Uterus (tissue), 4 donors: ENCODE data around the gene MARS2. TPM values are rescaled to one million over a fixed set of nuclear protein-coding genes. Genes with fewer than 3 reads are reported as not detected.
"Not testable (repeated sequence)": the region's sequence is repeated elsewhere in the genome, so short reads cannot be mapped to it uniquely, and the experiment has no call there.

Source experiments
- DNase-seq, 2 donors: peaks; one replicate each; pipeline ENCODE4 v3.0.0-alpha.2; 2019 to 2020
- H3K27ac ChIP-seq, 2 donors: fragments of 200-600 bp; sonication (generic); 1 replicate in 1 of 2; 2 replicates in 1 of 2; pipeline ENCODE4 v1.5.1; 2016 to 2018
- H3K27me3 ChIP-seq, 2 donors: fragments of 200-600 bp; sonication (generic); one replicate each; pipeline ENCODE4 v1.5.1; 2018 to 2019; ENCODE audit warnings: control low read depth in 1 of 2
- H3K36me3 ChIP-seq, 2 donors: fragments of 200-600 bp; sonication (generic); one replicate each; pipeline ENCODE4 v1.5.1; 2019; ENCODE audit warnings: control low read depth in 1 of 2
- H3K4me1 ChIP-seq, 2 donors: fragments of 200-600 bp; sonication (generic); one replicate each; pipeline ENCODE4 v1.5.1; 2018 to 2019; ENCODE audit warnings: control low read depth in 1 of 2
- H3K4me3 ChIP-seq, 2 donors: fragments of 200-600 bp; sonication (generic); 1 replicate in 1 of 2; 2 replicates in 1 of 2; pipeline ENCODE4 v1.5.1; 2018 to 2019; ENCODE audit warnings: mild to moderate bottlenecking in 1 of 2
- H3K9me3 ChIP-seq, 2 donors: fragments of 200-600 bp; sonication (generic); one replicate each; pipeline ENCODE4 v1.5.1; 2019; ENCODE audit warnings: control low read depth in 1 of 2
- POLR2A ChIP-seq, 2 donors: fragments of 450-650 bp; IDR thresholded peaks; one replicate each; pipeline ENCODE4 v1.6.1; 2016; ENCODE audit warnings: antibody characterized with exemption in 2 of 2, mild to moderate bottlenecking in 1 of 2, moderate library complexity in 1 of 2
- intact Hi-C: fragments of 100-400 bp; cut with DNase I; formaldehyde crosslinking; loops from one replicate; pipeline ENCODE4 v1.15.1; 2023; ENCODE audit warnings: low total_unique reads
- total RNA-seq, 4 donors: library from RNA; depleted of rRNA in 3 of 4; stranded (reverse); fragments of >200 nt in 3 of 4; gene quantifications; one replicate each; pipeline versions ENCODE4 v1.1.0 to v1.2.4, GENCODE V29; 2014 to 2023
- TF ChIP-seq, protein P1 (sequence below), 4 experiments: fragments of 200-600 bp in 2 of 4; fragments of 450-650 bp in 2 of 4; sonication (generic) in 2 of 4; IDR thresholded peaks; one replicate each; pipeline ENCODE4 v1.5.1; 2016 to 2019; ENCODE audit warnings: antibody characterized with exemption in 4 of 4, mild to moderate bottlenecking in 2 of 4, moderate library complexity in 1 of 4
- donor health status: DM: yes; HTN: yes; CAD: no.

The MARS2 gene
- total RNA-seq, 4 donors from 2014 or later, result 4.7 to 17.9 (median 8.0) TPM; not detected in 1

DNA sequence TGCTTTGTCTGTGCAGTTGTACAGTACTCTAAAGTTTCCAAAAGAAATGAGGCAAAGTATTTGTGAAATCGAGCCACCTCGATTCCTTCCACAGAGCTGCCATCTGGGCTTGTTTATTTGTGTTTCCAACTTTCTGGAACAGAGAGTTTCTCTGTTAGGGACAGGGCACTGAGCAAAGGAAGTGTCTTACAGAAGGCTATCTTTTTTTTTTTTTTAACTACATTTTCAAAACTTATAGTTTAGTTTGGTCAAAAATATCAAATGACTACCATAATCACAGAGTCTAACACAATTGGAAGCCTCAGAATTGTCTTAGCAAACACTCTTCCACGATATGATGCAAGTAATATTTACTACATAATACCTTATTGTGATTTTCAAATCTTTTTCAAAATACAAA, 30.6 kb upstream of the MARS2 start:
- peak overlapping the region; percentile 52 to 88 for H3K27ac ChIP-seq
- no peaks in the 10 kb centered on the region for H3K9me3 ChIP-seq
- no peaks in the 10 kb centered on the region for H3K27me3 ChIP-seq
- no peak for TF ChIP-seq POLR2A (IDR thresholded peaks at IDR 0.05)
- TF ChIP-seq, protein P1, sequence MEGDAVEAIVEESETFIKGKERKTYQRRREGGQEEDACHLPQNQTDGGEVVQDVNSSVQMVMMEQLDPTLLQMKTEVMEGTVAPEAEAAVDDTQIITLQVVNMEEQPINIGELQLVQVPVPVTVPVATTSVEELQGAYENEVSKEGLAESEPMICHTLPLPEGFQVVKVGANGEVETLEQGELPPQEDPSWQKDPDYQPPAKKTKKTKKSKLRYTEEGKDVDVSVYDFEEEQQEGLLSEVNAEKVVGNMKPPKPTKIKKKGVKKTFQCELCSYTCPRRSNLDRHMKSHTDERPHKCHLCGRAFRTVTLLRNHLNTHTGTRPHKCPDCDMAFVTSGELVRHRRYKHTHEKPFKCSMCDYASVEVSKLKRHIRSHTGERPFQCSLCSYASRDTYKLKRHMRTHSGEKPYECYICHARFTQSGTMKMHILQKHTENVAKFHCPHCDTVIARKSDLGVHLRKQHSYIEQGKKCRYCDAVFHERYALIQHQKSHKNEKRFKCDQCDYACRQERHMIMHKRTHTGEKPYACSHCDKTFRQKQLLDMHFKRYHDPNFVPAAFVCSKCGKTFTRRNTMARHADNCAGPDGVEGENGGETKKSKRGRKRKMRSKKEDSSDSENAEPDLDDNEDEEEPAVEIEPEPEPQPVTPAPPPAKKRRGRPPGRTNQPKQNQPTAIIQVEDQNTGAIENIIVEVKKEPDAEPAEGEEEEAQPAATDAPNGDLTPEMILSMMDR (IDR thresholded peaks at IDR 0.05), result no peak
- no peaks in the 10 kb centered on the region for H3K36me3 ChIP-seq
- no peak for DNase-seq
- H3K4me3 ChIP-seq, result peak overlapping the region; percentile 16 to 40
- intact Hi-C loops, result no loop called here
- no peaks in the 10 kb centered on the region for H3K4me1 ChIP-seq

GRCh38 chr2:197675246-197675645, 29.9 kb upstream of the MARS2 start, which contains the start of gene RFTN2:
Gene RFTN2 (minus strand): TSS chr2:197675587. CDS start chr2:197675458, 129 bp downstream.
- Histone ChIP-seq H3K27ac (peak within 1 kb of the TSS; percentile 58 to 88), H3K36me3 (no peaks in the 10 kb centered on the region), H3K4me1 (no peaks in the 10 kb centered on the region), H3K27me3 (no peaks in the 10 kb centered on the region), H3K4me3 (peak within 1 kb of the TSS; percentile 16 to 40), H3K9me3 (no peaks in the 10 kb centered on the region)
- no peak for DNase-seq
- TF ChIP-seq, protein P1 (IDR thresholded peaks at IDR 0.05), result no peak
- TF ChIP-seq POLR2A (IDR thresholded peaks at IDR 0.05), result no peak
- intact Hi-C loops, result no loop called here

DNA sequence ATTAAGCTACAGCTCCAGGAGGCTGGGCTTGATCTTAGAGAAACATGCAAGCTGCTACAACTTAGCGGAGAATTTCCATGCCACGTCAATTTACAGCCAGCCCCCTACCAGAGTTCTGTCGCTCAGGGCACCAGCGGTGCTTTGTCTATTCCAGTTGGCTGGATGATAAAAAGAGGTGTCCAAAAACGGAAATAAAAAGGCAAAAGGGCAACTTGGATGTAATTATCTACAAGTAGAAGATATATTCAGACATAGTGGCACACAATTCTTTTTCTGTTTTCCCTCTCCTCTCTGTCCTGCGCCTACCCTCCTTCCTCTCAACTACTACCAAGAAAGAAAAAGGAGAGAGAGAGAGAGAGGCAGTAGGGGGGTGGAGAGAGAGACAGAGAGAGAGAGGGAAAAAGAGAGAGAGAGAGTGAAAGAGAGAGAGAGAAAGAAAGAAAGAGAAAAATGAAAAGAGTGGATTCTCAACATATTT, 29.4 kb upstream of the MARS2 start:
- peak overlapping the region; percentile 16 to 40 for H3K4me3 ChIP-seq
- DNase-seq, result no peak
- TF ChIP-seq, protein P1 (IDR thresholded peaks at IDR 0.05), result no peak
- TF ChIP-seq POLR2A (IDR thresholded peaks at IDR 0.05), result no peak

GRCh38 chr2:197677056-197677455, 28.1 kb upstream of the MARS2 start:
- intact Hi-C loops, result no loop called here
- H3K9me3 ChIP-seq, result no peaks in the 10 kb centered on the region
- H3K4me3 ChIP-seq, result no peak overlapping the region
- no peaks in the 10 kb centered on the region for H3K36me3 ChIP-seq
- peak overlapping the region in 1 of 2 donors; percentile 88 for H3K27ac ChIP-seq
- H3K4me1 ChIP-seq, result no peaks in the 10 kb centered on the region
- TF ChIP-seq POLR2A (IDR thresholded peaks at IDR 0.05), result no peak
- TF ChIP-seq, protein P1 (IDR thresholded peaks at IDR 0.05), result no peak
- no peak for DNase-seq
- no peaks in the 10 kb centered on the region for H3K27me3 ChIP-seq

More for the DNA sequence above, 29.4 kb upstream of the MARS2 start:
- Histone ChIP-seq H3K27ac (peak overlapping the region; percentile 58 to 88), H3K4me1 (no peaks in the 10 kb centered on the region), H3K9me3 (no peaks in the 10 kb centered on the region), H3K36me3 (no peaks in the 10 kb centered on the region), H3K27me3 (no peaks in the 10 kb centered on the region)
- intact Hi-C loops, result no loop called here

DNA sequence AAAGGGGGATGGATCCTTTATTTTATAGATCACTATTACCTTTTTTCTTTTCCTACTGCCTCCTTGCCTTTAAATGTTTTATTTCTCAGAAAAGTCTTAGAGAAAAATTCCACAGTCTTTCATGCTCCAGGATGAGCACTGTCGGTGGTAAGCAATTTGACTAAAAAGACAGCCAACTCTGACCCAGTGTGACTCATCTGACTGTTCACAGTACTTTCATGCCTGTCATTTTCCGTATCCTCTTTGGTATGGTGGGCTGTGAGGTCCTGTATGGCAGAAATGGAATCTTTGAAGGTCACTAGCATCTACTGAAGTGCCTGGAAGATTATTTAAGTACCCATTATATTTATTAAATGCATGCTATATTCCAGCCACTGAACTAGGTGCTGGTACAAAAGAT, 27.7 kb upstream of the MARS2 start:
- intact Hi-C loops, result no loop called here
- TF ChIP-seq, protein P1 (IDR thresholded peaks at IDR 0.05), result no peak
- TF ChIP-seq POLR2A (IDR thresholded peaks at IDR 0.05), result no peak
- no peaks in the 10 kb centered on the region for H3K9me3 ChIP-seq

DNA sequence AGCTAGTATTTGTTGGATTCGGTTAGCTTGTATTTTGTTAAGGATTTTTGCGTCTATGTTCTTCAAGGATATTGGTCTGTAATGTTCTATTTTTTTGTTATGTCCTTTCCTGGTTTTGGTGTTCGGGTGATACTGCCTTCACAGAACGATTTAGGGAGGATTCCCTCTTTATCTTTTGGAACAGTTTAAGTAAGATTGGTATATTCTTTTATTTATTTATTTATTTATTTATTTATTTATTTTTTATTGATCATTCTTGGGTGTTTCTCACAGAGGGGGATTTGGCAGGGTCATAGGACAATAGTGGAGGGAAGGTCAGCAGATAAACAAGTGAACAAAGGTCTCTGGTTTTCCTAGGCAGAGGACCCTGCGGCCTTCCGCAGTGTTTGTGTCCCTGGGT, 10.0 kb upstream of the MARS2 start:
- H3K36me3 ChIP-seq, H3K27ac ChIP-seq, H3K9me3 ChIP-seq, H3K4me3 ChIP-seq, DNase-seq, intact Hi-C loops, H3K27me3 ChIP-seq, H3K4me1 ChIP-seq: not testable (repeated sequence)

More for the DNA sequence above, 27.7 kb upstream of the MARS2 start:
- Histone ChIP-seq H3K36me3 (no peaks in the 10 kb centered on the region), H3K27me3 (no peaks in the 10 kb centered on the region), H3K4me1 (no peaks in the 10 kb centered on the region), H3K27ac (no peak overlapping the region), H3K4me3 (no peak overlapping the region)
- no peak for DNase-seq

GRCh38 chr2:197695971-197696370, 9.2 kb upstream of the MARS2 start:
- H3K36me3 ChIP-seq, H3K27ac ChIP-seq, H3K4me1 ChIP-seq, DNase-seq, H3K4me3 ChIP-seq, H3K9me3 ChIP-seq, H3K27me3 ChIP-seq, intact Hi-C loops: not testable (repeated sequence)

DNA sequence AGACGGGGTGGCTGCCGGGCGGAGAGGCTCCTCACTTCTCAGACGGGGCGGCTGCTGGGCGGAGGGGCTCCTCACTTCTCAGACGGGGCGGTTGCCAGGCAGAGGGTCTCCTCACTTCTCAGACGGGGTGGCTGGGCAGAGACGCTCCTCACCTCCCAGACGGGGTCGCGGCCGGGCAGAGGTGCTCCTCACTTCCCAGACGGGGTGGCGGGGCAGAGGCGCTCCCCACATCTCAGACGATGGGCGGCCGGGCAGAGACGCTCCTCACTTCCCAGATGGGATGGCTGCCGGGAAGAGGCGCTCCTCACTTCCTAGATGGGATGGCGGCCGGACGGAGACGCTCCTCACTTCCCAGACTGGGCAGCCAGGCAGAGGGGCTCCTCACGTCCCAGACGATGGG, 8.6 kb upstream of the MARS2 start:
- H3K4me3 ChIP-seq, H3K27ac ChIP-seq, H3K9me3 ChIP-seq, H3K4me1 ChIP-seq, DNase-seq, intact Hi-C loops, H3K36me3 ChIP-seq, H3K27me3 ChIP-seq: not testable (repeated sequence)
